ENCODE measurements around the gene CXCL9.
"Not testable (repeated sequence)": the region's sequence is repeated elsewhere in the genome, so short reads cannot be mapped to it uniquely, and the experiment has no call there.

GRCh38 chr4:76050560-76051050, 43.3 kb upstream of the CXCL9 start:
- not testable (repeated sequence) for TF ChIP-seq POLR2AphosphoS5, CTCF, EP300, POLR2A (IDR thresholded peaks at IDR 0.05)

Data from gastroesophageal sphincter (tissue), 3 donors.